GM18858 (cell line): ENCODE results near the gene ZNF197.
A peak's percentile ranks its signal among the peaks of the same experiment; 100 is the strongest.
"Not testable (repeated sequence)": the region's sequence is repeated elsewhere in the genome, so short reads cannot be mapped to it uniquely, and the experiment has no call there.

Experiments used
- ATAC-seq: cut with Tn5 transposase; IDR thresholded peaks from one replicate; pipeline ENCODE4 v1.9.1; 2021; ENCODE audit not compliant: unreplicated experiment

Gene ZNF197

DNA sequence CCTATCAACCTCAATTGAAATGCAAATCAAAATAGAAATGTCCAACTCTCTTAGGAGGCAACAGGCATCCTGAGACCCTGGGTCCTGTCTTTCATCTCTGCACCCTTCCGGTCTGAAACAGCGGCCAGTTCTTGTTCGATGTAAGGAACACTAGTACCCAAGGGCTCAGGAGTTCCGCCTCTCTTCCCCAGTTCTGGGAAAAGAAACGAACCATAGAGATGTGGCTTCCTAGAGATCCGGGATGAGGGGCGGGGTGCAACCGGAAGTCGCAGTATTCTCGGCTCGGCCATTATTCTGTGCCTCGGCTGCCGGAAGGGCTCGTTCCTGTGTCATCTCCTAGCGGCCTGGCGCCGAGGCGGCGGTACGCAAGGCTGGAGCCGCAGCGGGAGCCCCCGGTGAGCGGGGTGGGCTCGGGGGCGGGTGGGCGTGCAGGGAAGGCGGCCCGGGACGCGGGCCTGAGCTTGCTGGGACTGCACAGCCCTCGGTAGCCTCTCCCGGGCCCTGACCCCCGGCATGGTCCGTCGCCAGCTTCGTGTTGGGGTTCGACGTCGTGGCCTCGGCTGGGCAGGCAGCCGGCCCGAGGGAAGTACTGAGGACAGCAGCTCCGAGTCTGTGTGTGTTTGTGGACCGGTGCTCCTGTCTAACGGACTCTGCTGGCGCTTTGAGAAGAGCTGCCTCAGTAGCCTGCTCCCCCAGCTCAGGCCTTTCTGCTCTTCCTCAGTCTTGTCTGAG, at the start of gene ZNF197:
TSS of gene ZNF197 (plus strand) at position 288 of the 732 bp plus-strand sequence. CDS start 4,119 bp downstream, outside the sequence.
- ATAC-seq: peak; percentile 77

DNA sequence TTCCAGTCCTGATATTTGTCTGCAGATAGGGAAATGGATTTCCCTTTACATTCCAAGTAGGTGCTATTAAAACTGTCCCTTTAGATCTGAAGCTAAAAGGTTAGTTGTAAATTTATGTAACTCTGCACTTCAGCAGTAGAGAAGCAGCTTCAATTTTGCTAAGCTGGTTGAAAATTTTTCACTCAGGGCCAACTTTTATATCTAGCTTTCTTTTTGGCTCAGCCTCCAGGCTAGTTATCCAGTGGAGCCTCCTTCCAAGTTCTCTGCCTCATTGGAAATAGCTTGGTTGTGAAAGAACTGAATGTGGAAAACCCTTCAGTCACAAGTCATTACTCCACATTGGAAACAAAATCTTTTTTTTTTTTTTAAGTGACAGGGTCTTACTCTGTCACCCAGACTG, 48.2 kb upstream of the ZNF197 start:
- ATAC-seq: no peak

DNA sequence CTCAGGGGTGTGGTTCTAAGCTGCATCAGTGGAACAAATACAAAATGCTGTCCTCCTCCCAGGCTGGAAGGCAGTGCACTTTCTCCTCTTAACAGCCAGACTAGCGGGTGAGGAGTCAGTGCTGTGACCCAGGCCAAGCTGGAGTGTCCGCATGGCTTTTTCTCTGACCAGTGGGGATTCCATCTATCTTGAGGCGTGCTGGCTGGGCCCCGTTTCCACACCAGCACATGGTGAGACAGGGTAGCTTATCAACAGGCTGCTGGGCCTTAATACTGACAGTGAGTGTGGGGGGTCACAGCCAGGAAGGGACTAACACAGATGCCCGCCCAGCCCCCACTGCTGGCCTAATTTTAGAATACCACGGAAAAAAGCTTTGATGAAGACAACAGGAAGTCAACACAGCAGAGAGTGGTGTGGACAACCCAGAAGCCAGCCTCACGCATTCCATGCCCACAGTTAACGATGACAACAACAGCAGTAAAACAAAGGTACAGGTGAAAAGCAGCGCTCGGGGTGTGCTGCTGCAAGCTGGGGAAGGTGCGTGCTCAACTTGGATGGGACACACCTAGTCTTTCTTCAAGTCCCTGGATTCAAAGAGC, 47.4 kb upstream of the ZNF197 start:
- not testable (repeated sequence) for ATAC-seq

DNA sequence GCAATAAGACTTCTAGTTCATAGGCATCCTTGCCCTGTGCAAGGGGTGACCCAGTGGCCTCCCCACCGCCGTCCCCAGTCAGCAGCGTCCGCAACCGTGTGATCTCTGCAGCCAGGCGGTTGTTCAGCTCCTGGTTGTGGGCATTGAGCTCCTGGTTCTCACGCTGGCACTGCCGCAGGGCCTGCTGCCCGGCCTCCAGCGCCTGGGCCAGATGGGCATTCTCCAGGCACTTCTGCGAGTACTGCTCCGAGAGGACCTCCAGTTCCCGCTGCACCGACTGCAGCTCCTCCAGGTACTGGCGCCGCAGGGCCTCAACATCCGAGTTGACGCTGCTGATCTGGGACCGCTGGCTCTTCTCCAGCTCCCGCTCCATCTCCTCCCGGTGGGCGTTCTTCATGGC, 46.5 kb upstream of the ZNF197 start:
- ATAC-seq: not testable (repeated sequence)

DNA sequence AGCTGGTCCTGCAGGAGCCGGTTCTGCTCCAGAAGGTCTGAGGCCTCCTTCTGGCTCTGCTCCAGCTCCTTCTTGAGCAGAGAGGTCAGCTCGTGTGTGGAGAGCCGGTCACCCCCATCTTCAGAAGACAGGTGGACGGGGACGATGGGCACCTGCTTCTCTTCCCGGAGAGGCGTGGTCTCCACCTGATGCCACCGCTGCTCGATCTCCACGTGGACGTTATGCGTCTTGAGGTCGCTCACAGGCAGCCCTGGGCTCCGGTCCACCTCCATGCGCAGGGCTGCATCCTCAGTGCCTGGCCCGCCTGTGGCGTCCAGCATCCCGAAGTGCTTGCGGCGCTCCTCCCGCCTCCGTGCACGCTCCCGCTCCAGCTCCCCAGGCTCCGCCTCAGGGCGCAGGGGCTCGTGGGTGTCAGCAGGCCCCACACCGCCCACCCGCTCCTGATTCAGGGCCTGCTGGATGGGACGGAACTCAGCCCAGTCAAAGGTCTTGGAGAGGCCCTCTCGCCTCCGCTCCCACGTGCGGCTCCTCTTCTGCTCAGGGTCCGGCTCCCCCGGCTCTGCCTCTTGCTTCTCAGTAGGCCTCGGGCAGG, 45.8 kb upstream of the ZNF197 start:
- not testable (repeated sequence) for ATAC-seq

DNA sequence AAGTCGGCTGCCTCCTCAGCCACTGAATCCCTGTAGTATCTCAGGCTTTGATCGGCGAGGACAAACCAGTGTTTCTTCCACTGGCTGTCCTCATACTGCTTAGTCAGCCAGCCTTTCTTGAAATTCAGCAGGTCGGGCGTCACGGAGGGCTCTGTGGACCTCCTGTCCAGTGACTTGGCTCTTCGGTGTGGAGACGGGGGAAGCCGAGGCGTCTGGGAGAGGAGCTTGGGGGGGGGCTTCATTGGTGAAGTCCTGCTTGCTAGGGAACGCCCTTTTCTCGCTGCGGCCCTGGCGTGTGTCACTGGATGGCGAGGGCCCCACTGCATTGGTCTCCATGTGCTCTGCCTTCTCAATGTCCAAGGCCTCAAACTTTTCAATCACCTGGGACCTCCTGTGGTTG, 45.1 kb upstream of the ZNF197 start:
- not testable (repeated sequence) for ATAC-seq

DNA sequence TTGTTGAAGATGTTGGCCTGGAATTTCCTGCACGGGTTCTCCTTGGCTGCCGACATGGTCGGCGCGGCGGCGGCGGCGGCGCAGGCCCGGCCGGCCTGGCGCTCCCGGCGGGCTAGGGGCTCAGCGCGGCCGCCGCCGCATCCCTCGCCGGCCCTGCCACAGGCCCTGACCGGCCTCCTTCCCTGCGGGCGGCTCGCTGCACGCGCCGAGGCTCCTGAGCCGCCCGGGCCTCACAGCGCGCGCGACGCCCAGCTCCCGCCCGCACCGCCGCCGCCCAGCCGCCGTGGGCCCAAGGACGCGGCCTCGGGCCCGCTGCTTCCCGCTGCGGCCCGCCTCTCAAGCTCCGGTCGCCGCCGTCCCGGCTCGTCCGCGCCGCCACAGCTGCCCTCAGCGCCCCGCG, 43.9 kb upstream of the ZNF197 start:
- ATAC-seq: not testable (repeated sequence)

DNA sequence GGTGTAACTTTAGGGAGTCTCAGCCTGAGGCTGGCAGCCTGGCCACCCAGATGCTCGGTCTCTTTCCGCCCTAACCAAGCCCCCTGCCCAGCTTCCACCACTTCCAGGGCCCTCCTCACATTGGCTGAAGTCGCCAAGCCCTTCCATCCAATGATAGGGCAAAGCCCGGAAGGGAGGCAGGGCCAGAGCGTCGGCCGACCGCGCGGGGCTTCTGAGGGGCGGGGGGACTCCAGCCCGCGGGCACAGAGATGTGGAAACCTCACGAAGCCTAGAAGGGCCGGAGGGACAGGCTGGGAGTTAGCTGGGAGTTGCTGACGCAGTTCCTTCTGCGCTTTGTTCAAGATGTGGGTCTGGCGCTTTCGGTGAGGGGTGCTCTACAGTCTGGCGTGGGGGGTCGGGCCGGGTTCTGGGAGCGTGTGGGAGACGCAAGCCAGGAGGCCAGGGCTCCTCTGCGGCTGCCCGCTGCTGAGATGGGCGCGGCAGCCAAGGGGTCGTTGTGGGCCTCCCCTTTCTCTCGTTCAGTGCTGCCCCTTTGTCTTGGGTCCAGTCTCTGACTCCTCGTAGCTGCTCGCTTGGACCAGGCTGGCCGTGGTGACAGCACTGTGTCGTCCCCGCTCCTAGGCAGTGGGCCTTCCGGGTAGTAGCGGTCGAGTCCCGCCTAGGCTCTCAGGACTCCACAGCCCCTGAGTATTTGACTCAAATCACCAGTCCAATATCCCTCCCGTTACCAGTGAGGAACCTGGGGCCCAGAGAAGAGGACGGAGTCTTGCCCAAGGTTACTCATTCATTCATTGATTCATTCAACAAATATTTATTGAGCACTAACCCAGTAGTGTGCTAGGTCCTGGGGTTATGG, 40.0 kb upstream of the ZNF197 start, which contains the start of gene ZNF660:
TSS of gene ZNF660 (plus strand) at position 319 of the 856 bp plus-strand sequence. CDS start 9,230 bp downstream, outside the sequence.
- ATAC-seq: peak; percentile 60

DNA sequence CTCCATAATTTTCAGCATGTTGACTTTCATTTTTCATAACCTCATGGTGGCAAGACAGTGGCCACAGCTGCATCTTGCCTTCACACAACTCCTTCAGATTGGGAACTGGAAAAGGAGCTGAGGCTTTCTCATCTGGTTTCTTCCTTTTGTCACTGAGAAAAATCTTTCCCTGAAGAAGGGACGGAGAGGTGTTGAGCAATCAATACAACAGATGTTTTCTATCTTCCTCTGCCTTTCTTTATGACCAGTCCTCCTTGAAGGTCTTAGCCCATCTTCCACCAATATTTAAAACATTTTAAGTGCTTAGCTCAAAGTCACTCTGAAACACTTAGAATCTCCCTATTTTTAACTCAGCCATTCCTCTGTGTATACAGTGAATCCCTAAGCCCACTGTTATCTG, 28.2 kb upstream of the ZNF197 start:
- ATAC-seq: no peak

DNA sequence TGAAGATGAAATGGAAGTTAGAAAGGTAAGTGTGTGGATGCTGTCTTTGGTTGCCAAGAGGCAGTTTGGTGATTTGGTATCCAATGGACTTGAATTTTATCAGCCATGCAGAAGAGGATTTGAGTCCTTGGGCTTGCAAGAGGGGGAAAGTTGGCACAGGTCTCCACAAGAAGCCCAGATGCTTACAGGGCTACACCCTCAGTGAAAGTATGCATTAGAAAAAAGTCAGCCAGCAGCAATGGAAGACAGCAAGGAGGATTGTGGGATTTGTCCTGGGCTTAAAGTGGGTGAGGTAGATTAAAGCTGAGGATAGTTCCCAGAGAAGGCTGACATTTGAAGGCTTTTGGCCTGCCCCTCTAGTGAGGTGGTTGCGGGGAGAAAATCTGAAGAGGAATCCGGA, 23.1 kb upstream of the ZNF197 start:
- no peak for ATAC-seq

DNA sequence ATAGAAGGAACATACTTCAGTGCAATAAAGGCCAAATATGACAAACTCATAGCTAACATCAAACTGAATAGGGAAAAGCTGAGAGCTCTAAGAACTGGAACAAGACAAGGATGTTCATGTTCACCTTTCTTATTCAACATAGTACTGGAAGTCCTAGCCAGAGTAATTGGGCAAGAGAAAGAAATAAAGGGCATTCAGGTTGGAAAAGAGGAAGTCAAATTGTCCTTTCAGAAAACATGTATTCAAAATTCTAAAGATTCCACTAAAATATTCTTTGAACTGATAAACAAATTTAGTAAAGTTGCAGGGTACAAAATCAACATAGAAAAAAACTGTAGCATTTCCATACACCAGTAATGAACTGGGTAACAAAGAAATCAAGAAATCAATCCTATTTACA, 12.2 kb upstream of the ZNF197 start:
- no peak for ATAC-seq

DNA sequence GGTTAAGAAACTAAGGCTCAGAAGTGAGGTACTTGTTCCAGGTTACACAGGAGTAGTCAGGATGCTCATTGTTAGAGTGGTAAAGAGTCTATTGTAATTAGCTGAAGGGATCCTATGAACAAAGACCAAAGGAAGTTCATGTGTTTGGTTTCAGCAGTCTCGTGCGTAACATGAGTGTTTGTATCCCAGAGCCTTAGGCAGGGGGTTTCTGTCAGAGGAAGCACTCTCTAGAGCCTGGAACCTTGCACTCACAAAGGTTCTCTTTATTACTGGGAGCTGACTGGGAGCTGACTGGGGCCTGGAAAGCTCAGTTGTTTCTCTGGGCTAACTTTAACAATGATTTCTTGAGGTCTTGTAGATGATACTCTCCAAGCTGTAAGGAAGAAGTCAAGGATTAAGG, 3.9 kb downstream of the ZNF197 start:
- ATAC-seq: no peak

DNA sequence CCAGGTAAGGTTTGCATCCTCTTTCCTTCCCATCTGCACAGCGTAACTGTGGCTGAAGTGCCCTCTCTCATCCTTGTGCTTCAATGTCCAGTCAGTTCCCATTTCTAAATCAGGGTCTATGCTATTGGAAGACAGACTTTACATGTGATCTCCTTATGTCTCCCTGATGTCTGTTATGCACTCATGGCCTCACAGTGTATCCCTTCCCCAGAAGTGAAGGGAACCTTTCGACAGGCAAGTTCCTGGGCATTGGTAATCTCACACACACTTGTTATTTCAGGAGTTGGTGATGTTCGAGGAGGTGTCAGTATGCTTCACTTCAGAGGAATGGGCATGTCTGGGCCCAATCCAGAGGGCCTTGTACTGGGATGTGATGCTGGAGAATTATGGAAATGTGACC, 7.4 kb downstream of the ZNF197 start:
- no peak for ATAC-seq

DNA sequence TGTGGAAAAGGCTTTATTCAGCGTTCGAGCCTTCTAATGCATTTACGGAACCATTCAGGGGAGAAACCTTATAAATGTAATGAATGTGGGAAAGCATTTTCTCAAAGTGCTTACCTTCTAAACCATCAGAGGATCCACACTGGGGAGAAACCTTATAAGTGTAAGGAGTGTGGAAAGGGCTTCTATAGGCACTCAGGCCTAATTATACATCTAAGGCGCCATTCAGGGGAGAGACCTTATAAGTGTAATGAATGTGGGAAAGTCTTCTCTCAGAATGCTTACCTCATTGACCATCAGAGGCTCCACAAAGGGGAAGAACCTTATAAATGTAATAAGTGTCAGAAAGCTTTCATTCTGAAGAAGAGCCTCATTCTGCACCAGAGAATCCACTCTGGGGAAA, 17.5 kb downstream of the ZNF197 start:
- no peak for ATAC-seq

DNA sequence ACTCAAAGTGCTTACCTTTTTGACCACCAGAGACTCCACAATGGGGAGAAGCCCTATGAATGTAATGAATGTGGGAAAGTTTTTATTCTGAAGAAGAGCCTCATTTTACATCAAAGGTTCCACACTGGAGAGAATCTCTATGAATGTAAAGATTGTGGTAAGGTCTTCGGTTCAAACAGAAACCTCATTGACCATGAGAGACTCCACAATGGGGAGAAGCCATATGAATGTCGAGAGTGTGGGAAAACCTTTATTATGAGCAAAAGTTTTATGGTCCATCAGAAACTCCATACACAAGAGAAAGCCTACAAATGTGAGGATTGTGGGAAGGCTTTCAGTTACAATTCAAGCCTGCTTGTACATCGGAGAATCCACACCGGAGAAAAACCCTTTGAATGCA, 18.2 kb downstream of the ZNF197 start:
- ATAC-seq: no peak

DNA sequence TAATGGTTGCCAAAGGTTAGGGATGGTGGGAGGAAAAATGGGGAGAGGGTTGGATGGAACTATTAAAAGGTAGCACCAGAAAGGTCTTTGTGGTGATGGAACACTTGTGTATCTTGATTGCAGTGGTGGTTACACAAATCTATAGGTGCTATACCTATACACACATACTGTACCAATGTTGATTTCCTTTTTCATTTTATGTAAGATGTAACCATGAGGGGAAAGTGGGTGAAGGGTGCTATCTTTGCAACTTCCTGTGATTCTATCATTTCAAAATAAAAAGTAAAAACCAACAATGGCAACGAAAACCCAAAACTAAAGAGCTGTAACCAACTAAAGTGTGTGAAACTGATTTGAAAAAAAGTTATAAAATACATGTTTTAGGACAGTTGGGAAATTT, 22.9 kb downstream of the ZNF197 start:
- no peak for ATAC-seq

DNA sequence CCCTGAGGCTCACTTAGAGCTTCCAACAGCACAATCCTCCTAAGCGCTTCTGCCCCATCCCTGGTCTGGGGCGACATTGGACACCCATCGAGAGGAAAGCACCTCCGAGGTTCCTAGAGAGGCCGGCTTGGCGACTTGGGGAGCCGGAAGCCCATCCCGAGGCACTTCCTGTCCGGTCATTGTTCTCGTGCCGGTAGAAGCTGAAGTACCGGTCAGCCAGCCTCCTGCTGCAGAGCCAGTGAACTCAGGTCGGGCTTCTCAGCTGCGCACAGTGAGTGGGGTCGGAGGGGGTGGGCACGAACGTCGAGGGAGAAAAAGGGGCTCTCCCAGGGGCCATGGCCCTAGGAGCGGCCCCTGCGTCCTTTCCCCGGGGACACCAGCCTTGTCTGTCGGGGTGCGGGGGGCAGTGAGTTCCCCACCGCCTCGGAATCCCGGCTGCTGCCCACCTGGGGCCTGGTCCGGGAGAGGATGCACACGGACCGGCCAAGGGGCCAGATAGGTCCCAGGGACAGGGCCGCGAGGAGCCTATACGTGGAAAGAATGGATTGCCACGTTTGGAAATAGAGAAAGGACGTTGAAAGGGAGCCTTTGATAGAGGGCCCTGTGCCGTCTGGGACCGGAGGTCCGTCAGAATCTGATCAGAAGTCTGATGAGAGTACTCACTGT, 23.9 kb downstream of the ZNF197 start, which contains the start of gene ZNF35:
TSS of gene ZNF35 (plus strand) at position 169 of the 666 bp plus-strand sequence. CDS start 2,336 bp downstream, outside the sequence.
- peak; percentile 88 for ATAC-seq

DNA sequence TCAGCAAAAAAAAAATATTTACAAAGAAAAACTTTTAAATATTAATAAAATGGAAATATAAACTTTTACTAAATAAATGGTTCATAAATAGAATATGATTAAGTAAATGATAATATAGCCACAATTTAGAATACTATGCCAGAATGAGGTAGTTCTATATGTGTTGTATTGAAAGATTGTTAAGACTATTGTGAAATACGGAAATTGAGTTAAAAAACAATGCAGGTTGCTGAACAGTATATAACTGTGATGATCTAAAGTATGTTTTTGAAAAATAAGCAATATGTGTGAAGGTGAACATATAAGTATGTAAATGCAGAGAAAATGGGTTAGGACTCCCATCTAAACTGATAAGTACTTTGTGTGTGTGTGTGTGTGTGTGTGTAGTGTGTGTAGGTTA, 24.9 kb downstream of the ZNF197 start:
- no peak for ATAC-seq

DNA sequence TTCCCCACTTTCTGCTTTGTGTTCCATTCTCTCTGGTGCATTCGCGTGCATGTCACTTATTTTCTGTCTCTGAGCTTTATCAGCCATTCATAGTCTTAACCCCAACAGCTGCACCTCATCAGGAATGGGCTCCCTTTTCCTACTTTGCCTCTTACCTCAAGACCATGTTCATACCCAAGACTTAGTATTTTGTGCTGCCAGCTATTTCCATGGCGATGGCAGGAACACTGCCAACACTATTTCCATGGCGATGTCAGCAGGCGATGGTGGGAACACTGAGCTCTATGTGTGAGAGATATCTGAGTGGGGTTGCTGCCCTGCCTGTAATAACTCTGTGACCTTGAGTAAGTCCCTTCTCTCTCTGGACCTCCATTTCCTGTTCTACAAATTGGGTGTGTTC, 29.2 kb downstream of the ZNF197 start:
- ATAC-seq: no peak

DNA sequence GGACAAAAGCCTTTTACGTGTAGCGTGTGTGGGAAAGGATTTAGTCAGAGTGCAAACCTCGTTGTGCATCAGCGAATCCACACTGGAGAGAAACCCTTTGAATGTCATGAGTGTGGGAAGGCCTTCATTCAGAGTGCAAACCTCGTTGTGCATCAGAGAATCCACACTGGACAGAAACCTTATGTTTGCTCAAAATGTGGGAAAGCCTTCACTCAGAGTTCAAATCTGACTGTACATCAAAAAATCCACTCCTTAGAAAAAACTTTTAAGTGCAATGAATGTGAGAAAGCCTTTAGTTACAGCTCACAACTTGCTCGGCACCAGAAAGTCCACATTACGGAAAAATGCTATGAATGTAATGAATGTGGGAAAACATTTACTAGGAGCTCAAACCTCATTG, 34.2 kb downstream of the ZNF197 start:
- ATAC-seq: no peak

DNA sequence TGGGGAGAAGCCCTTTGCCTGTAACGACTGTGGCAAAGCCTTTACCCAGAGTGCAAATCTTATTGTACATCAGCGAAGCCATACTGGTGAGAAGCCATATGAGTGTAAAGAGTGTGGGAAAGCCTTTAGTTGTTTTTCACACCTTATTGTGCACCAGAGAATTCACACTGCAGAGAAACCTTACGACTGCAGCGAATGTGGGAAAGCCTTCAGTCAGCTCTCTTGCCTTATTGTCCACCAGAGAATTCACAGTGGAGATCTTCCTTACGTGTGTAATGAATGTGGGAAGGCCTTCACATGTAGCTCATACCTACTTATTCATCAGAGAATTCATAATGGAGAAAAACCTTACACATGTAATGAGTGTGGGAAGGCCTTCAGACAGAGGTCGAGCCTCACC, 34.6 kb downstream of the ZNF197 start:
- no peak for ATAC-seq
